GM18508 (cell line): Measurements from ENCODE around the gene AUTS2.

ENCODE experiments used
- ATAC-seq: cut with Tn5 transposase; IDR thresholded peaks from one replicate; pipeline ENCODE4 v1.9.1; 2021; ENCODE audit warnings: moderate number of reproducible peaks; ENCODE audit not compliant: insufficient read depth, unreplicated experiment

The AUTS2 gene

DNA sequence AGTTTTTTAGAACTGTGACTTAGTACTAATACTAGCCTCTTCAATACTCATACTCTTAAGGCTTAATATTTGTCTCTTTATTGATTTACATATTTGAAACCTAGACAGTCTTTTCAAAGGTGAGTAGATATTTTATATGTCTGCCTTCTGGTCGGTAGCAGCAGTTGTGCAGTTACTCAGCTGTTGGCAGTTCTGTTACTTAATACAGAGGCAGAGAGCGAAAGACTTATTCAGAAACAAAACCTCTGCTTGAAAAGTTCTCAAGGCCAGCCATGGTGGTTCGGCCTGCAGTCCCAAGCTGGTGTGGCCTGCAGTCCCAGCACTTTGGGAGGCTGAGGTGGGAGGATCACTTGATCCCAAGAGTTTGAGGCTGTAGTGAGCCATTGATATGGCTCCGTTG lies 84.2 kb downstream of the AUTS2 start:
- ATAC-seq: no peak

DNA sequence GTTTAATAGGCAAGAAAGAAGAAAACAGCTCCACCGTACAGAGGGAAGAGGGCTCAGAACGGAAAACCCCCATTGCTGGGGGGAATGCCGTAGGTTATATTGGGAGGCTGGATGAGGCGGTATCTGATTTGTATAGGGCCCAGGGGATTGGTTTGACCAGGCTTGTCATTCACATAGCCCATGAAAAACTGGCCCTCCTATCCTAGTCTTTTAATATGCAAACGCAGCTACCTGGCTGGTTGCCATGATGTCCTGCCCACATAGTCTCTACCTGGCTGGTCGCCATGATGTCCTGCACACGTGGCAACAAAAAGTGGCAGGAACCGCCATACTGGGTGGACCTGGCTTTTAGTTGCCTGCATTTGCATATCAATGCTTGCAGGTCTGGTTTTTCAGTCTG lies 84.7 kb downstream of the AUTS2 start:
- ATAC-seq: no peak

DNA sequence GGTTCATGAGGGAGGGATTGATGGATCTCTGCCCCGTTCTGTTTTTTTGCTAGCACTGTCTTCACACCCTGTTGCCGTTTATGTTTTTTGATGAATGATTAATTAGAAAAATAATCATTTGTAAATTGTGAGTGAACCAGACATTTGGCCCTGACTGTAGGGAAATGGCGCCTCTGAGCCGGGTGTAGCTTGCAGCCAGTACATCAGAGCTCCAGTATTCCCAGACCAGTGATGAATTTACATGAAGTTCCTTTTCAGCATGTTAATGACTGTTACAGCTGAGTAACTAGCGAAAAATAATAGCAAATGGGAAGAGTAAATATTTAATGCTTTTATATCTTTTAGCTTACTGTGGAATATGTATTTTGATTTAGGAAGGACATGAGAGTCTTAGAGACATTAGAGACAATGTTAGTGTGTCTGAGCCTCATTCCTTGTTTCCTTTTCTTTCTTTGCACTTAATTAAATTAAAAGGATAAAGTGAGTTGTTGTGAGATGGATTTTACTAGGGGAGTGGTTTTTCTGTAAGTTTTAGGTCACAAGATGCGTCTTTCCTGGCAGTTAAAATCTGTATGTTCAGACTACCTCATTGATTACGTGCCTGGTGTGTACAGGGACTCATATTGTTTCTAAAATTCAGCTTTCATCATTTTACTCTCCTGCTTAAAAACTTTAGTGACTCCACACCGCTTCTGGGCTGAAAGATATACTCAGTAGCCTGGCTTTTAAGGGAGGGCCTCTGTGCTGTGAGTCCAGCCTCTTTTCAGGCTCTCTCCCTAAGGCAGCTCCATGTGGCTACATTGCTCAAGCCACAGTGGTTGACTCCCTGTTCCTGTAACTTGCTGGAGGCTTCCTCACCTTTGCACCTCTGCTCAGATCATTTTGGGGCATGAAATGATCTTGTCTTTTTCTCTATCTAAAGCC lies 86.4 kb downstream of the AUTS2 start:
- ATAC-seq: no peak

DNA sequence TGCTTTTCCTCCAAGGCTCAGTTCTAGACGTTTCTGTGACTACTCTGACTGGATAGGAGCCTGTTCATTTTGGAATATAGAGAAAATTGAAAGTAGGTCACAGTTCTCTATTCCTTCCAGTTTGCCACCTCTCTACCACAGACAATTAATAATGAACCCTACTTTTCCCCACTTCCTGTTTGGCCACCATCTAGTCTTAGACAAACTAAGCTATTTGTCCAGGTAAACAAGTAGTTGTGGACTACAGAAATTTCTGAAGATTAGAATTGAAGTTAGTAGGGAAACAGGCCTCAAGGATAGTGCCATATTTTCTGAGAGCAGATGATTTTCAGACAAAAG lies 87.0 kb downstream of the AUTS2 start:
- no peak for ATAC-seq

GRCh38 chr7:69686366-69686765 lies 88.1 kb downstream of the AUTS2 start:
- ATAC-seq: no peak

GRCh38 chr7:69687739-69688433 lies 89.6 kb downstream of the AUTS2 start:
- no peak for ATAC-seq

DNA sequence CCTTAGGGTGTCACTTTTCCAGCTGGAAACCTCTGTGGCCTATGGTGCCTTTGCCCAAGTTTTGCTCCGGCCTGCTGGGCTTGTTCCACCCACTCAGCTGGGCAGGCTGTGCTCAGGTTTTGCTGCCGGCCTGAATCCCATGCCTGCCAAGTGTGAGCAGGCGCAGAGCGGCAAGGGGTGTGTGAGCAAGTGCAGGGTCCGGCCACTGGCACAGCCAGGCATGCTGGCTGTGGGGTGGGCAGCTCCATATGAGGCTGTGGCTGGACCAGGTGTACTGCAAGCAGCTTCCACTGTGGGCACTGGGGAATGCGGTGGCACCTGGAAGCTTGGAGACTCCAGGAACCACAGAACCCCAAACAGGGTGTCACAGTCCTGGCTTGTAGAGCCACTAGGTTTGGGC lies 92.1 kb downstream of the AUTS2 start:
- no peak for ATAC-seq

- no peak for ATAC-seq
Measured at GRCh38 chr7:69691327-69691726, 93.1 kb downstream of the AUTS2 start.

DNA sequence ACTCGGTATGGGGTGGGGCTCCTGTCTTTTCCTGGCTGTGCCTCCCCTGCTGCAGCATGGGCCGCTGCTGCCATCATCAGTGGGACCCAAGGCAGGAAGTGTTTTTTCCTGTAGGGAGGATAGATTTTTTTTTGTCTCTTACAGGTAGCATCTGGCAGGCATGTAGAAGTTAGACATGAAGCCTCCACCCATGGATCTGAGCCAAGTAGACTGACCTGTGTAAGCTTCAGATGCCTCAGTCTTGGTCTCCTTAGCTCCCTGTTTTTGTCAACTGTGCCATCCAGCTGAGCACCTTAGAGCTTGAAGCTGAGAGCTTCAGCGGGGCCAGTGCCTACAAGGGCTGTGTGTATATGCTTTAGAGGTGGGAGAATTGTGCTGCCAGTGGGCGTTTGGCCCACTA lies 93.5 kb downstream of the AUTS2 start:
- no peak for ATAC-seq

GRCh38 chr7:69692611-69693010 lies 94.3 kb downstream of the AUTS2 start:
- no peak for ATAC-seq

GRCh38 chr7:69693042-69693441 lies 94.8 kb downstream of the AUTS2 start:
- no peak for ATAC-seq

- peak; percentile 83 for ATAC-seq
Measured at GRCh38 chr7:69696054-69696591, 97.8 kb downstream of the AUTS2 start.

DNA sequence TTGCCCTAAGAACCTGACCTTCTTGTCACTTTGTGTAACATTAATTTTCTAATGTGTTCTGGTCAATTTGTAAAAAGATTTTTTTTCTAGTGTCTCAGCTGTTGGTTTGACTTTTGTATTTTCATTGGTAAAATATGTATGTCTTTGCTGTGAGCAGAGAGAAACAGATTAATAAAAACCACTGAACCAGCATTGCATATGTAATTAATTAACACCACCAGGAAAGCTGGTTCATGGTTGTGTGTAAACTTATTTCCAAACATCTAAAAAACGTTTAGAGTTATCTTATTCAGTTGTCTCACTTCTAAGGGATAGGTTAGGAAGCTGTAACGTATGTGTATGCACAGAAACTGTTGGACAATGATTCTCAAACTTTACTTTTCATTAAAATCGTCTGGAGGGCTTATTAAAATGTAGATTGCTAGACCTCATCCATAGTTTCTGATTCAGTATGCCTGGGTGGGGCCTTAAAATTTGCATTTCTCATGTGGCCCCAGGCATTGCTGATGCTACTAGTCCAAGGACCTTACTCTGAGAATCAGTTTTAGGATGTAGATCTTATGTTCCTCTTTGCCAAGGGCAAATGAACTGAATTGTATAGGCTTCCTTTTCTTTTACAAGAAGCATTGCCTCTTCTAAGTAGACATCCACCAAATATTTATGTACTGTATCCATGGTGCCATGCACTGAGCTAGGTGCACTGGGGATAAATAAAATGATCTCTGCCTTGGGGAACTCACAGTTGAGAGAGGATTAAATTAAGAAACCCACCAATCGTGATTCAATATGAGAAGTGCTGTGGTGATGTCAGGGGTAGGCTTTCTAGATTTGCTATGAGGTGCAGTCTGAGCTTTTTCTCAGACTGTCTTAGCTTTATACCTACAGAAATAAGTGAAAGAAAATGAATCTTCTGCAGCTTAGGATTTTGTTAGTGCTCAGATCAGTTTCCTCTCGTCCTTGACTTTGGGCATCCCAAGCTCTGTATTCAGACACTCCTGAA lies 98.7 kb downstream of the AUTS2 start:
- no peak for ATAC-seq

DNA sequence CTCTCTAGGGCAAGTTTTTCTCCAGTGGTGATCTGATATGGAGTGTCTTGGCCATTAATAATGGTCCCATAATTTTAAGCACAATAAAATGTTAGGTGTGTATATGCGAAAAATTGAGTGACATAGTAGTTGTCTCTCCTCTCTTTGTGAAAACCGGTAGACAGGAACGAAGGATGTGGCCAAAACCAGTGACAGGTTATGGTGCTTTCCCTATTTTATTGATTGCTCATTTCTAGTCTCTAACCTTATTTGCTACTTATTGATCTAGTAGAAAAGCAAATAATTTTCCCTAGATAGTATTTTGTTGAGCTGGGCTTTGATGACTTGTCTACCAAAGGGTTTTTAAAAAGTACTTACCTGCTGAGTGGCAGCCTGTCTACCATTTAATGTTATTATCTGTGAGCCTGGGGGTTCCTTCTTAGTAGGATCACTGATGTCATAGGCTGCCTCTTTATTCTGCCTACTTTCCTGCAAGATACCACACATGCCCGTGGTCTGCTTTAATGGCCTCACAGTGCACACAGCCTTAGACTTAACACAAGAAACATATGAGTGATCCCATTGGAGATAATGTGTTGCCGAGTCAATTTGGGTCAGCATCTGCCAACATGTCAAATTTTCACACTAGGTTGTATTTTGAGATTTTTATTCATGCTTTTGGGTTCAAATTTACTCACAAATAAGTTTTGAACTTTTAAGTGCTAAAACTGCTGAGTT lies 100.0 kb downstream of the AUTS2 start:
- no peak for ATAC-seq

- ATAC-seq: no peak
Measured at GRCh38 chr7:69699931-69700330, 101.7 kb downstream of the AUTS2 start.

GRCh38 chr7:69700331-69700730 lies 102.1 kb downstream of the AUTS2 start:
- no peak for ATAC-seq

- no peak for ATAC-seq
Measured at GRCh38 chr7:69701288-69701687, 103.0 kb downstream of the AUTS2 start.

DNA sequence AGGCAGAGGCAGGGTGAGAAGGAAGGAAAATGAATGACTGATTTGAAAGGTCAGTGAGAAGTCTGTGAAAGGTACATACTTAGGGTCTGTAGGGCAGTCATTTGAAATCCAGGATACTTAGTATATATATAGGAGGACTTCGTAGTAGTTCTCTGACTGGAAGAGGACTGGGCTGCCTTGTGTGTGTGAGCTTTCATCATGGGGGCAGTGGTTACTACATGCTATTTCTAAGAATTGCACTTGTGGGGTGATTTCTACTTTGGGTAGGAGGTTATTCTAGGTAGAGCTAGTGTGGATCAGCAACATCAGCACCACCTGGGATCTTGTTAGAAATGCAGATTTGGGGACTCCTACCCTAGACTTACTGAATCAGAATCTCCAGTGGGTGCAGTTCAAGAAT lies 104.1 kb downstream of the AUTS2 start:
- ATAC-seq: no peak

GRCh38 chr7:69703099-69703498 lies 104.8 kb downstream of the AUTS2 start:
- ATAC-seq: no peak

DNA sequence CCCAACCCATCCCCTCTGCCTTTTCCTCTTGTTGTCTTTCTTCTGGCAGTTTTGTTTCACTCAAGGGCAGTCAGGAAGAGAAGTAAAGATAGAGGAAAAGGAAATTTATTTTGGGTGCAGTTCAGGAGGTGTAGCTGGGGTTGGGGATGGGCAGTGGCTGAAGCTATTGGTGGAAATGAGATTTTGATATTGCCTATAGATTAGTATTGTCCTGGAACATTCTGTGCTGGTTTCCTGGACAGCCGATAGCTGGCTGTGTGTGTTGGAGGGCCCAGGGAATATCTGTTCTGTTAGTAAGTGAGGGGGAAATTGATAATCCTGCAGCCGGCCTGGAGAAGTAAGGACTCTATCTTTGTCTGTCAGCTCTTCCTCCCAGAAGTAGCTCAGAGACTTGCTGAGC lies 107.8 kb downstream of the AUTS2 start:
- no peak for ATAC-seq
